H9 (cell line): ENCODE measurements around the gene STH. TPM values are rescaled to one million over a fixed set of nuclear protein-coding genes. Genes with fewer than 3 reads are reported as not detected.

Experiments used
- DNase-seq: peaks from one replicate; pipeline ENCODE4 v3.0.0-alpha.2; 2017
- H2AFZ ChIP-seq: one replicate; pipeline ENCODE4 v1.6.1; 2013; ENCODE audit warnings: mild to moderate bottlenecking, low read length, control low read depth, moderate library complexity
- H2AK5ac ChIP-seq: 2 replicates; pipeline ENCODE4 v1.6.1; 2013; ENCODE audit warnings: low read length, control low read depth, mixed read lengths; ENCODE audit not compliant: insufficient read length
- H2BK120ac ChIP-seq: one replicate; pipeline ENCODE4 v1.6.1; 2013; ENCODE audit warnings: low read depth, mild to moderate bottlenecking, low read length, control low read depth, inconsistent platforms; ENCODE audit not compliant: poor library complexity, severe bottlenecking
- H2BK12ac ChIP-seq: 2 replicates; pipeline ENCODE4 v1.6.1; 2013; ENCODE audit warnings: low read length, control low read depth, mixed read lengths, low read depth; ENCODE audit not compliant: insufficient read length
- H2BK15ac ChIP-seq: 2 replicates; pipeline ENCODE4 v1.6.1; 2013; ENCODE audit warnings: low read depth, low read length, control low read depth
- H2BK20ac ChIP-seq: one replicate; pipeline ENCODE4 v1.6.1; 2013; ENCODE audit warnings: low read depth, mild to moderate bottlenecking, low read length, control low read depth, inconsistent platforms; ENCODE audit not compliant: poor library complexity, severe bottlenecking
- H2BK5ac ChIP-seq: 2 replicates; pipeline ENCODE4 v1.6.1; 2013; ENCODE audit warnings: low read length, control low read depth, mixed read lengths; ENCODE audit not compliant: insufficient read length
- H3K14ac ChIP-seq: 2 replicates; pipeline ENCODE4 v1.6.1; 2013; ENCODE audit warnings: low read length, control low read depth; ENCODE audit not compliant: insufficient read depth
- H3K18ac ChIP-seq: 2 replicates; pipeline ENCODE4 v1.6.1; 2013; ENCODE audit warnings: low read depth, mild to moderate bottlenecking, mixed read lengths, low read length, control low read depth; ENCODE audit not compliant: insufficient read length
- H3K23ac ChIP-seq: 2 replicates; pipeline ENCODE4 v1.6.1; 2013; ENCODE audit warnings: low read length, control low read depth, mixed read lengths, low read depth; ENCODE audit not compliant: insufficient read length
- H3K23me2 ChIP-seq: 2 replicates; pipeline ENCODE4 v1.6.1; 2013; ENCODE audit warnings: low read depth, mild to moderate bottlenecking, mixed read lengths, low read length, control low read depth; ENCODE audit not compliant: insufficient read length, poor library complexity, severe bottlenecking
- H3K27ac ChIP-seq: 2 replicates; pipeline ENCODE4 v1.5.1; 2013; ENCODE audit warnings: low read length, control low read depth, mixed read lengths, low read depth; ENCODE audit not compliant: insufficient read length
- H3K27me3 ChIP-seq: 2 replicates; pipeline ENCODE4 v1.6.1; 2013; ENCODE audit warnings: low read length, control low read depth, inconsistent platforms; ENCODE audit not compliant: insufficient read depth
- H3K4ac ChIP-seq: 2 replicates; pipeline ENCODE4 v1.6.1; 2013; ENCODE audit warnings: low read depth, mild to moderate bottlenecking, control low read depth, inconsistent platforms, low read length, moderate library complexity
- H3K4me1 ChIP-seq: 2 replicates; pipeline ENCODE4 v1.6.1; 2013; ENCODE audit warnings: low read length, control low read depth, inconsistent platforms; ENCODE audit not compliant: insufficient read depth
- H3K4me2 ChIP-seq: 2 replicates; pipeline ENCODE4 v1.6.1; 2013; ENCODE audit warnings: low read length, control low read depth, mixed read lengths; ENCODE audit not compliant: insufficient read length, insufficient read depth
- H3K56ac ChIP-seq: 2 replicates; pipeline ENCODE4 v1.6.1; 2013; ENCODE audit warnings: low read depth, mild to moderate bottlenecking, mixed read lengths, low read length, control low read depth; ENCODE audit not compliant: insufficient read length
- H3K79me1 ChIP-seq: 2 replicates; pipeline ENCODE4 v1.6.1; 2013; ENCODE audit warnings: low read depth, mild to moderate bottlenecking, moderate library complexity, low read length, control low read depth, inconsistent platforms; ENCODE audit not compliant: insufficient read depth, poor library complexity, severe bottlenecking
- H3K79me2 ChIP-seq: 2 replicates; pipeline ENCODE4 v1.6.1; 2013; ENCODE audit warnings: low read length, control low read depth, inconsistent platforms; ENCODE audit not compliant: insufficient read depth
- H3K9ac ChIP-seq: 2 replicates; pipeline ENCODE4 v1.6.1; 2013; ENCODE audit warnings: low read length, control low read depth, mixed read lengths; ENCODE audit not compliant: insufficient read length; ENCODE audit errors: extremely low read depth
- H3K9me3 ChIP-seq: one replicate; pipeline ENCODE4 v1.6.1; 2013; ENCODE audit warnings: low read depth, low read length, inconsistent platforms; ENCODE audit not compliant: control insufficient read depth
- H3T11ph ChIP-seq: one replicate; pipeline ENCODE4 v1.6.1; 2013; ENCODE audit warnings: mild to moderate bottlenecking, low read length, control low read depth, inconsistent platforms
- H4K20me1 ChIP-seq: one replicate; pipeline ENCODE4 v1.6.1; 2013; ENCODE audit not compliant: control insufficient read depth, insufficient read length, insufficient read depth
- H4K5ac ChIP-seq: 2 replicates; pipeline ENCODE4 v1.6.1; 2013; ENCODE audit warnings: low read depth, mild to moderate bottlenecking, mixed read lengths, low read length, control low read depth; ENCODE audit not compliant: insufficient read length
- H4K8ac ChIP-seq: replicated peaks from 2 replicates; pipeline ENCODE4 v1.6.1; 2013; ENCODE audit warnings: low read length, control low read depth, mixed read lengths, low read depth; ENCODE audit not compliant: insufficient read length
- H4K91ac ChIP-seq: 2 replicates; pipeline ENCODE4 v1.6.1; 2013; ENCODE audit warnings: low read depth, mild to moderate bottlenecking, moderate library complexity, mixed read lengths, low read length, control low read depth; ENCODE audit not compliant: insufficient read length
- H3K27ac Mint-ChIP-seq, 3 experiments: 2 replicates in 2 of 3; 3 replicates in 1 of 3; pipeline ENCODE4 v1.8.0; 2020 to 2021; ENCODE audit warnings: mixed read lengths in 3 of 3, mild to moderate bottlenecking in 1 of 3, moderate library complexity in 1 of 3
- H3K27me3 Mint-ChIP-seq: 2 replicates; pipeline ENCODE4 v1.8.0; 2021; ENCODE audit warnings: low read depth, mild to moderate bottlenecking, moderate library complexity, mixed read lengths
- H3K36me3 Mint-ChIP-seq, 3 experiments: 2 replicates in 2 of 3; 3 replicates in 1 of 3; pipeline ENCODE4 v1.8.0; 2020 to 2021; ENCODE audit warnings: low read depth in 3 of 3, mixed read lengths in 3 of 3; ENCODE audit not compliant: insufficient read depth in 1 of 3
- H3K4me1 Mint-ChIP-seq, 2 experiments: 2 replicates each; pipeline ENCODE4 v1.8.0; 2020; ENCODE audit warnings: mixed read lengths in 2 of 2
- H3K4me3 Mint-ChIP-seq, 2 experiments: 2 replicates in 1 of 2; 3 replicates in 1 of 2; pipeline ENCODE4 v1.8.0; 2020 to 2021; ENCODE audit warnings: mild to moderate bottlenecking in 2 of 2, mixed read lengths in 2 of 2, moderate library complexity in 1 of 2
- H3K9me3 Mint-ChIP-seq, 2 experiments: 2 replicates in 1 of 2; 3 replicates in 1 of 2; pipeline ENCODE4 v1.8.0; 2020; ENCODE audit warnings: mild to moderate bottlenecking in 2 of 2, mixed read lengths in 2 of 2, moderate library complexity in 1 of 2
- WGBS: extraction: QIAGEN DNeasy Blood & Tissue Kit; methylation state at CpG from one replicate; pipeline ENCODE4 v1.1.7; 2013; ENCODE audit warnings: missing lambda C conversion rate, low lambda C conversion rate, mixed read lengths; ENCODE audit not compliant: insufficient read length; ENCODE audit errors: extremely low coverage; 5-methylcytosine and 5-hydroxymethylcytosine counted together
- total RNA-seq: library from RNA; stranded (reverse); gene quantifications from 2 replicates; pipeline ENCODE4 v1.2.1, GENCODE V29; 2021
- TF ChIP-seq, protein P1 (sequence below): fragments of 200-600 bp; sonication (generic); conservative IDR thresholded peaks from 3 replicates; pipeline ENCODE4 v1.8.0; 2021; ENCODE audit warnings: antibody characterized with exemption, mild to moderate bottlenecking

The STH gene
- total RNA-seq, 1 experiment from 2014 or later = not detected

DNA sequence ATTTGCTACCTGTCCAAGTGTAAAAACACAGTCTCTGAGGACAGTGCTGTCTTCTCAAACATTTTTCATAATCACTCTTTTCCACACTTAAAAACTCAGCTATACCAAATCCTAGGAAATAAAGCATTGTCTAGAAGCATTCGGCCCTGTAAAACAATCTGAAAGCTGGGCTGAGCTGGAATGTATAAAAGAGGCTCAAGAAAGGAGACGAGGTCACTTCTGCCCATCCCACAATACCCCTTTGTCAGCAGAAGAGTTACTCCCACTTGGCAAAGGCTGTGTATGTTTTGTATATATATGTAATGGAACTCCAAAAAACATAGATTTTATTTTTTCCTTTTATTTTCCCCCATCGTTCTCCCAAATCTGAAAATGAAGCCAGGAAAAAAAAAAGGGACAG is 43.9 kb downstream of the STH start:
- H3K27ac Mint-ChIP-seq = peak overlapping the region in 2 of 3 experiments; percentile 2 to 89; a peak in 1 of 7 replicates
- Histone ChIP-seq H2BK5ac (no peak overlapping the region), H3K4ac (no peak overlapping the region), H3K23ac (no peak overlapping the region), H2AFZ (no peak overlapping the region), H3K4me1 (no peaks in the 10 kb centered on the region), H2AK5ac (no peak overlapping the region), H3T11ph (no peak overlapping the region), H3K9me3 (no peaks in the 10 kb centered on the region), H3K14ac (no peak overlapping the region), H4K8ac (no peak overlapping the region), H3K27ac (no peak overlapping the region), H3K79me2 (no peaks in the 10 kb centered on the region), H3K18ac (no peak overlapping the region), H2BK120ac (no peak overlapping the region), H4K5ac (no peak overlapping the region), H3K27me3 (no peaks in the 10 kb centered on the region), H2BK12ac (no peak overlapping the region), H2BK15ac (no peak overlapping the region), H2BK20ac (no peak overlapping the region), H3K23me2 (no peaks in the 10 kb centered on the region), H3K79me1 (no peaks in the 10 kb centered on the region), H4K20me1 (no peaks in the 10 kb centered on the region), H3K9ac (no peak overlapping the region), H3K4me2 (no peak overlapping the region), H3K56ac (no peak overlapping the region), H4K91ac (no peak overlapping the region)
- H3K36me3 Mint-ChIP-seq = peaks cover 29 to 81% (median 81%) of the 10 kb centered on the region in 3 experiments; a peak in 6 of 7 replicates
- peaks cover 1% of the 10 kb centered on the region; the same call in 1 of the 2 replicates for H3K27me3 Mint-ChIP-seq
- TF ChIP-seq, protein P1, sequence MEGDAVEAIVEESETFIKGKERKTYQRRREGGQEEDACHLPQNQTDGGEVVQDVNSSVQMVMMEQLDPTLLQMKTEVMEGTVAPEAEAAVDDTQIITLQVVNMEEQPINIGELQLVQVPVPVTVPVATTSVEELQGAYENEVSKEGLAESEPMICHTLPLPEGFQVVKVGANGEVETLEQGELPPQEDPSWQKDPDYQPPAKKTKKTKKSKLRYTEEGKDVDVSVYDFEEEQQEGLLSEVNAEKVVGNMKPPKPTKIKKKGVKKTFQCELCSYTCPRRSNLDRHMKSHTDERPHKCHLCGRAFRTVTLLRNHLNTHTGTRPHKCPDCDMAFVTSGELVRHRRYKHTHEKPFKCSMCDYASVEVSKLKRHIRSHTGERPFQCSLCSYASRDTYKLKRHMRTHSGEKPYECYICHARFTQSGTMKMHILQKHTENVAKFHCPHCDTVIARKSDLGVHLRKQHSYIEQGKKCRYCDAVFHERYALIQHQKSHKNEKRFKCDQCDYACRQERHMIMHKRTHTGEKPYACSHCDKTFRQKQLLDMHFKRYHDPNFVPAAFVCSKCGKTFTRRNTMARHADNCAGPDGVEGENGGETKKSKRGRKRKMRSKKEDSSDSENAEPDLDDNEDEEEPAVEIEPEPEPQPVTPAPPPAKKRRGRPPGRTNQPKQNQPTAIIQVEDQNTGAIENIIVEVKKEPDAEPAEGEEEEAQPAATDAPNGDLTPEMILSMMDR = no peak
- H3K4me1 Mint-ChIP-seq = peaks cover 13 to 18% of the 10 kb centered on the region in 2 experiments
- H3K4me3 Mint-ChIP-seq = no peak overlapping the region
- WGBS = no CpG with 5 or more reads among the region's 3 CpGs
- H3K9me3 Mint-ChIP-seq = no peaks in the 10 kb centered on the region
- no peak for DNase-seq
